GM04503 (cell line): ENCODE measurements around the gene NRG3.
A peak's percentile ranks its signal among the peaks of the same experiment; 100 is the strongest.

Experiments
- DNase-seq: peaks from one replicate; pipeline ENCODE4 v3.0.0-alpha.2; 2012; ENCODE audit warnings: low read depth

Gene NRG3

GRCh38 chr10:82826132-82826531, 951.1 kb downstream of the NRG3 start:
- peak; percentile 68 for DNase-seq

GRCh38 chr10:82827901-82828300, 952.9 kb downstream of the NRG3 start:
- no peak for DNase-seq

GRCh38 chr10:82847242-82847641, 972.2 kb downstream of the NRG3 start:
- no peak for DNase-seq

- no peak for DNase-seq
Measured at GRCh38 chr10:82850191-82850590, 975.2 kb downstream of the NRG3 start.

GRCh38 chr10:82856957-82857613, 982.1 kb downstream of the NRG3 start:
- no peak for DNase-seq

GRCh38 chr10:82861889-82862288, 986.9 kb downstream of the NRG3 start:
- no peak for DNase-seq

GRCh38 chr10:82865366-82865765, 990.4 kb downstream of the NRG3 start:
- no peak for DNase-seq

- DNase-seq: peak; percentile 59
Measured at GRCh38 chr10:82866424-82867020, 991.5 kb downstream of the NRG3 start.

- DNase-seq: no peak
Measured at GRCh38 chr10:82867056-82867455, 992.1 kb downstream of the NRG3 start.

GRCh38 chr10:82874671-82875070, 999.7 kb downstream of the NRG3 start:
- no peak for DNase-seq

- no peak for DNase-seq
Measured at GRCh38 chr10:82880776-82881290, 1005.8 kb downstream of the NRG3 start.

GRCh38 chr10:82882722-82883121, 1007.7 kb downstream of the NRG3 start:
- no peak for DNase-seq

GRCh38 chr10:82883603-82884002, 1008.6 kb downstream of the NRG3 start:
- DNase-seq: peak; percentile 53

- no peak for DNase-seq
Measured at GRCh38 chr10:82887488-82887887, 1012.5 kb downstream of the NRG3 start.

GRCh38 chr10:82888809-82889455, 1013.9 kb downstream of the NRG3 start:
- no peak for DNase-seq

GRCh38 chr10:82889728-82890127, 1014.7 kb downstream of the NRG3 start:
- no peak for DNase-seq

GRCh38 chr10:82890573-82890972, 1015.6 kb downstream of the NRG3 start:
- DNase-seq: no peak

- DNase-seq: no peak
Measured at GRCh38 chr10:82908096-82908495, 1033.1 kb downstream of the NRG3 start.

- no peak for DNase-seq
Measured at GRCh38 chr10:82908751-82909150, 1033.8 kb downstream of the NRG3 start.

- DNase-seq: no peak
Measured at GRCh38 chr10:82910301-82910700, 1035.3 kb downstream of the NRG3 start.

GRCh38 chr10:82914655-82915136, 1039.7 kb downstream of the NRG3 start:
- no peak for DNase-seq

GRCh38 chr10:82916941-82917340, 1041.9 kb downstream of the NRG3 start:
- DNase-seq: no peak

GRCh38 chr10:82918022-82918421, 1043.0 kb downstream of the NRG3 start:
- DNase-seq: no peak
